NCI-H2196 (cell line): ENCODE results near the gene UBA1.

Source experiments
- DNase-seq: peaks from one replicate; lab custom pipeline; 2025; ENCODE audit not compliant: unreplicated experiment; lab: John Stamatoyannopoulos, UW

The UBA1 gene

DNA sequence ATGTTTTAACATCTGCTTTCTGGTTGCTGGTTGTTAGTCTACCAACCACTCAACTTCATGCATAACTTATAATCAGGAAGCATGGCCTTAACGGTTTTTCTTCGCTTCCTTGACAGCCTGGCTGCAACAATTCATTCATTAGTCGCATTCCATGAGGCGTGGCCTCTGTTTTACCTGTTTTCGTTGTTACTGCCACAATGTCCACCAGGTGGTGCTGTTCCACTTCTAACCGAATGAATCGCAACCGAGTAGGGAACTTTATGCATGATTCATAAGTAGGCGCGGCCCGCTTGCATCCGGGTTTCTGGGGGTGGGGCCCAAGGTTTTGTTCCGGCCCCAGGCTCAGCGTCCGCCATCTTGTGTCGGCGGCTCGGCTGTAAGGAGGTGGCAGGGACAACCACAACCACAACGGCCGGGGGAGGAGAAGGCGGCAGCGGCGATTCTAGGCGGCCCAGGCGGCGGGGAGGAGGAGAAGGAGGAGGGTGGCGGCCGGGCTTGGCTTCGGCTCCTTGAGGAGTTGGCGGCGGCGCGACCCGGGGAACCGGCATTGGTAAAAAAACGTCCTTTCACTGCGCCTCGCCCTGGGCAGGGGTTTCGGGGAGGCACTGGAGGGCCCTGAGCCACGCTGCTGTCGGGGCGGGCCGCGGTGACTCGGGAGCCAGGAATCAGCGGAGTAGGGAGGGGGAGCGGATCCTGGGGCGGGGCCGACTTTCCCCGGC is at the start of gene UBA1:
TSS of gene UBA1 (plus strand) at position 355 of the 719 bp plus-strand sequence. CDS start 4,974 bp downstream, outside the sequence.
- DNase-seq, result peak; percentile 92

DNA sequence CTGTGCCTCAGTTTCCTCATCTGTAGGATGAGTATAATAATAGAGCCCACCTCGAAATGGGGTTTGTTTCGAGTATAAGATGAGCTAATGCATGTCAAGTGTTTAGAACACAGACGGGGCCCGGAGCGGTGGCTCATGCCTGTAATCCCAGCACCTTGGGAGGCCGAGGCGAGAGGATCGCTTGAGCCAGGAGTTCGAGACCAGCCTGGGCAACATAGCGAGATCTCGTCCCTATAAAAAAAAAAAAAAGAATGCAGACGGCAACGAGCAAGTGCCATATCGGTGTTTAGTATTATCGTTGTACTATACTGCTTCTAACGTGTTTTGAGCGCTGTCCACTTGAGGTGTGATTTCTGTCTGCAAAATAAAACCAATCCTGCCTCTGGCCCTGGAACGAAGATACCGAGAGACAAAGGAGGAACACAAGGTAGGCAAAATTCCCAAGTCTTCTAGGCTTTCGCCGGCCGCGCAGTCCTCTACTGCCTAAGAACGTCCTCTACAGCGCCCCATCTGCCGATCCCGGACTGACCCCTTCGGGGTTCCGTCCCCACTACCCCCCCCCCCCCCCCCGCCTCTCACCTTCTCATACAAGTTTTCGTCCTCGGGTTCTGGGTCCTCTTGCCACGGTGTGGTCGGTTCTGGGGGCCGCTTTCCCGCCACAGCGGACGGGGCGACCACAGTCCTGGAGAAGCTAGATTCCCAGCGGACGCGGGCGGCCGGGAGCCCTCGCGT is 49.6 kb upstream of the UBA1 start:
- DNase-seq, result no peak

DNA sequence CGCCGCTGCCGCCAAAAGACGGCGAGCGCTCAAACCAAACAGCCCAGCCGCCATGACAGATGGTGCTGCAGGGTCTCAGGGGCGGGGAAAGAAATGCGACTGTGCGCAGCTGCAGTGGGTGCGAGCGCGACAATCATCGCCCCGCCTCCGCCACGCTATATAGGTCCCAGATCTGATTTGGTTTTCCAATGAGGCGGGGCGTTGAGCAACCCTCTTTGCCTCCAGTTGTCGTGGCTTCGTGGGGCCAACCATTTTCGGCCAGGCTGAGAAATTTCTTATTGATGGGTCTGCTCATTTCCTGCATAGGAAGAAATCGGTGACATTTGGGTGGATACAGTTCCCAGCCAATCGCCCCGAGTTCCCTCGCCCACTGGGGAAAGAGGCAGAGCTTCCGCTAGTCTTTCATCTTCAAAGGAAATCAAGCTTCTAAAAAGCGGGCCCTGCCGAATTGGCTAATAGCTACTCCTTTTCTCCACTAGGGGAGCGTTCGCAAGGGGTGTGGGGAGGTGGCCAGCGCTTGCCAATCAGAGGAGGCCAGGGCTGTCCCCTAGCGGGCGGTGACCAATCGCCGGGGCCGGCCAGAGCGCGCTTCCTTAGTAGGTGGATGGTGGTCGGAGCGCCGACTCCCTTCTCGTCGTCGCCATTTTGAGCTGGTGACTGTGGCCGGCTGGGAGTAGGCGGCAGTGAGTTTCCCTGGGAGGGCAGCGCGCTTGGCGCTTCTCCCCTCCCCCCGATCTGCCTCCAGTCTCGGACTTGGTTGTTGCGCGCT is 48.8 kb upstream of the UBA1 start, which contains the start of the genes NDUFB11 and RBM10:
TSS of gene NDUFB11 (minus strand) at position 77 of the 769 bp plus-strand sequence. CDS start at position 54, 23 bp downstream.
TSS of gene RBM10 (plus strand) at position 596 of the 769 bp plus-strand sequence. CDS start 2,261 bp downstream, outside the sequence.
- peak; percentile 84 for DNase-seq

DNA sequence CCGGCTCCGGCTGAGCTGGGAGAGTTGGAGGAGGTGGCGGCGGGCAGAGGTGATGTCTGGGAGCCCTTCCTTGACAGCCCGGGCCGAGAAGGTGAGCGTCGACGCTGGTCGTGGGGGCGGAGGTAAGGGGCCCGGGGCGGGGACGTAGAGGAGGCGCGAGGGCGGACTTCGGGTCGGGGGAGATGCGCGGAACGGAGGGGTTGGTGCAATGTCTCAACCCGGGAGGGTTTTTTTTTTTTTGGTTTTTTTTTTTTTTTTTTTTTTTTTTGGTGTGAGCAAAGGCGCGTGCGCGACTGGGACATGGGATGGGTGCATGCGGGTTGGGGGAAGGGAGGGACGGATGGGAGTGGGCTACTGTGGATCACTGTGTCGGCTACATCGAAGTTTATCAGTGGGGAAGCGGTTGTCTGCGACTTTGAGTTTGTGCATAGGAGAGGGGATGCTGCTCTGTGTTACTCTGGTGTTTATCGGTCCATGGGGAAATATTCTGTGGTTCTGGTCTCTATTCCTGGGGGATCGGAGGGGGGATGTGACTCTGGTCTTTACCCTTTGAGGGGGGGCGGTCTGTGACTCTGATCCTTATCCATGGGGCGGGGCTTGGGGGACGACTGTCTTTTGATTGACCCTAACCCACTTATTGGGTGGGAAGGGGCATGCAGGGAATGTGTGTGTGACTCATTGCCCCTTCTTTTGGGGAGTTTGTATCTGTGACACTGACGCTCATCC is 48.1 kb upstream of the UBA1 start:
- no peak for DNase-seq

DNA sequence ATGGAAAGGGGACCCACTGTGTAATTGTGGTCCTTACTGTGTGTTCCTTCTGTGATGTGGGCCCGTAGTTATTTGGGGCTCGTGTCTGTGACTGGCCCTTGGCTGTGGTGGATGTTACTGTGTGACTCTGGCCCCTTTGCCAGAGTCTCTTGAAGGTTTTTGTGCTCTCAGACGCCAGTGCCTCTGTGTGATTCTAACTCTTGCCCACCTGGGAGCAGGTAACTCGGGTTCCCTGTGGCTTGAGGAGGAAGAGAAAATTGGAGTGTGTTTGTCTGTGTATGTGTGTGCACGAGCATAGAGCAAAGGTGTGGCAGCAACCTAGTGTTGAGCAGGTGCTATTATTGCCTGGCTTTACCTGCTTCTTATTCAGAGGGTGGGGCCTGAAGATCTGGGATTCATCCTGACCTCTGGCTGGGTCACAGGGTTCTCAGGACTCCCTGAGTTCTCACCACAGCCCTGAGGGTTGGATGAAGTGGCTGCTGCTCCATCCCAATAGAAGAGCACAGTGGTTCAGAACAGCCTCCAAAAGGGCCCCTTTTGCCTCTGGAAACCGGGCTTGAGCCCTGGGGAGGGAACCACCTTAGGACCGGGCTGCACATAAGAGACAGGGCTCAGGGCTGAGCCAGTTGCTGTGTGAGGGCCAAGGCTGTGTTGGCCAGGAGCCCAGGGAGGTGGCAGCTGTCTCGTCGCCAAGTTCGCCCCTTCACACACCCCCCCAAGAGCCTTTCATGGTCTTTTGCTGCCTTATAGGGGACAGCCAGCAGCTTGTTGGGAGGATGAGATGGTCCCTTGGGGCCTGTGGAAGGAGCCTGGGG is 47.3 kb upstream of the UBA1 start:
- DNase-seq, result no peak

DNA sequence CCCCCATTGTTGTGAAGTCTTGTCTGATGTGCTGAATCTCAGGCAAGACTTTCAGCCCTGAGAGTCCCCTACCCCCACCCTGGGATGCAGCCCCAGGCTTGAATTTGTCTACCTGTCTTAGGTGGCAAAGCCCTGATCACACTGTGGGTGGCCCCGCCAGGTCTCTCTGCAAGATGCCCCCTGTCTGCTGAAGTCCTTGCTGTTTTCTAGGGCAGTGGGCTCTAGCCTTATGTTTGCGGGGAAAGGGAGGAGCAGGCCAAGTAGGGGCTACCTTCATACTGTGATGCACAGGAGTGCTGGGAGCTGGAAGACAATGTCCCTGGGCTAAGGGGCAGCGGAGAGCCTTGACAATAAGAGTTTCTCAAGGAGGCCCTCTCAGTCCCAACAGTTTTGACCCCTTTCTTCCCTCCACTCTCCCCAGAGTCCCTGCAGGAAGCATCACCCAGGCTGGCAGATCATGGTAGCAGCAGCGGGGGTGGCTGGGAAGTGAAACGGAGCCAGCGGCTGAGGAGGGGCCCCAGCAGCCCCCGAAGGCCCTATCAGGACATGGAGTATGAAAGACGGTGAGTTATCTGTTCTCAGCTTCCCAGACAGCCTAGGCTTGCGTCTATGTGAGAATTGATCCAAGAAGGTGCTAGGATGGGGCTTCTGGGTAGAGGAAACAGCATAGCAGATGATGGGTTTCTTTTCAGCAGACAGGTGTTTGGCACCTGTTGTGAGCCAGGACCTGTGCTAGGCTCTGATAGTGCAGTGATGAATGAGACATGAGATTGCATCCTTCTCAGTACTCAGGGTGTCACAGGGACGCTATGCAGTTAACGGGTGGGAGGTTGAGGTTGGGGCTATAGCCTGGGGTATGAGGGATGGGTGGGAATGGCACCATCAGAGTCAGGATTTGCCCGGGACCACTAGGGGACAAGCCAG is 46.4 kb upstream of the UBA1 start:
- no peak for DNase-seq

DNA sequence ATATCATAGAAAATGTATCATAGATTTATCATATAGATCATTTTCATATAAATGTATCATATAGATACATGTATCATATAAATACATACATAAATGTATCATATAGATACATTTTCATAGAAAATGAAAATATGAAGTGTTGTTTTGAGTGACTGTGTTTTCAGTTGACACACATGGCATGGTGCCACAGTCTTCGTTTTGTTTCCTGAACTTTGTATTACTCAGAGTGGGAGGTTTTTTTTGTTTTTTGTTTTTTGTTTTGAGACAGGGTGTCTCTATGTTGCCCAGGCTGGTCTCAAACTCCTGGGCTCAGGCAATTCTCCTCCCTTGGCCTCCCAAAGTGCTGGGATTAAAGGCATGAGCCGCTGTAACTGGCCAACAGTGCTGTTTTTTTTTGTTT is 44.7 kb upstream of the UBA1 start:
- DNase-seq, result no peak

DNA sequence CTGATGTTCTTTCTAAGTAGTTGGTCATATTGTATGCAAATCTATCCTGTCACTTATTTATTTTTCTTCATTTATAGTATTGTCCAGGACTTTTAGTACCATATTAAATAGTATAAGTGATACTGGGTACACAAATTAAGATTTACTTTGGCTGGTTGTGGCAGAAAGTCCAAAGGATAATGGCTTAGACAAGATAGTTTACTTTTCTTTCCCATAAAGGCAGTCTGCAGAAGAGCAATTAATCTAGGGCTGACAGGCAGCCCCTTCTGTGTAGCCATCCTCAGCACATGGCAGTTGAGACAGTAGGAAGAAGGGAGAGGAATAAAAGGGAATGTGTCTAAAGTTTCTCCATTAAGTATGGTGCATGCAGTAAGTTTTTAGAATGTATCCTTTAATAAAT is 42.2 kb upstream of the UBA1 start:
- DNase-seq, result no peak

DNA sequence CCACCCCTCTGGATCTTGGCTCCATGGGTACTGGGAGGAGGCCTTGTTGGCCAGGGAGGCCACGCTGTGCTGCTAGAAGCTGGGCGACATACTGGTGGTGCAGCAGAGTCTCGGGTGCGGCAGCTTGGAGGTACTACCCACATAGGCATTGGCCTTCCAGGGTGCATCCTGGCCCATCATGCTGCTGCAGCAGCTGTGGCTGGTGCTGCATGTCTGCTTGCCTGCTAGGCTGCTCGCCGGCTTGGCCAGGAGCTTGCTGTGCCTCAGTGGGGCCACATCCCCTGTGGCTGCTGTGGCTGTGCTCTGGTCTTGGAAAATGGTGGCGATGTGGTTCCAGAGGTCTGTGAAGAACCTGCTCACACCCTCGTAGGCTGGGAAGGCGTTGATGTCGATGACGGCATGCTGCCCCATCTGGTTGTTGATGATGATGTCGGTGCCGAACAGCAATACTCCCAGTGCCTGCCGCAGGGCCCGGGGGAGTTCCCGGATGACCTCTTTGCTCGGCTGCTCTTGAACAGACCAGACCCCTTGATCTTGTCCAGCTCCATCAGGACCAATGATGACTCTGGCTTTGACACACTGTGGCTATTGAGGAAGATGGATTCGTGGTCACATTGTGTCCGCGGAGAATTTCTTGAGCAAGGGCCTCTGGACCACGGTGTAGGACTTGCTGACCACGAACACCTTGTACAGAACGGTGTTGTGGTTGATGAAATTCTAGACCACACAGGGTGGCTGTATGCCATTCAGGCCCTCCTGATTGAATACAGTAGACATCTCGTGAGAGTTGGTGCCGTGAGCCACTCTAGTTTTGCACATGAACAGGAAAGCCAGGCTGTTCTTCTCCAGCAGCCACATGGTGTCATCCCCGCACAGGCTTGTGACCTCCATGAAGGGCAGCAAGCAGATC is 36.8 kb upstream of the UBA1 start:
- no peak for DNase-seq

DNA sequence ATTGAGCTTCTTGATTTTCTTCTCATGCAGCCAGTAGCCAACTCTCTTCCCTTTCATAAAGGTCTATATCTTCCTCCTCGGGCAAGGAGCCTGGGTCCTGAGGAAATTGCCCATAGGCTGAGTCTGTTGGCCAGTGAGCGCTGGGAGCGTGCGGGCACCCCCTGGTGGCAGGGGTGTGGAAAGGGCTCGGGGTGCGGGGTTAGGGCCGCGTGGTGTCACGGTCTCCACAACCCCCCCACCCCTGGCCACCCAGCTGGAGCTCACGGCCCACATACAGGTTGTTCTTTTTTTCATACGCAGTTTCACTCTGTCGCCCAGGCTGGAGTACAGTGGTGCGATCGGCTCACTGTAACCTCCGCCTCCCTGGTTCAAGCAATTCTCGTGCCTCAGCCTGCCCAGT is 35.5 kb upstream of the UBA1 start:
- no peak for DNase-seq

DNA sequence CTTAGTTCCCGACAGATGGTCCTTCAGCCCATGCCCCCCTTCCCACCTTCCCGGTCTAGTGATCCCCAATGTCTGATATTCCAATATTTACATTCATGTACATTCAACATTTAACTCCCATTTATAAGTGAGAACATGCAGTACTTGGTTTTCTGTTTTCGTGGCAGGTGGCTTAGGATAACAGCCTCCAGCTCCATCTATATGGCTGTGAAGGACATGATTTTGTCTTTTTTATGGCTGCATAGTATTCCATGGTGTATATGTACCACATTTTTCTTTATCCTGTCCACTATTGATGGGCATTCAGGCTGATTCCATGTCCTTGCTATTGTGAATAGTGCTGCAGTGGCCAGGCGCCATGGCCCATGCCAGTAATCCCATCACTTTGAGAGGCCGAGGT is 34.8 kb upstream of the UBA1 start:
- DNase-seq, result no peak

DNA sequence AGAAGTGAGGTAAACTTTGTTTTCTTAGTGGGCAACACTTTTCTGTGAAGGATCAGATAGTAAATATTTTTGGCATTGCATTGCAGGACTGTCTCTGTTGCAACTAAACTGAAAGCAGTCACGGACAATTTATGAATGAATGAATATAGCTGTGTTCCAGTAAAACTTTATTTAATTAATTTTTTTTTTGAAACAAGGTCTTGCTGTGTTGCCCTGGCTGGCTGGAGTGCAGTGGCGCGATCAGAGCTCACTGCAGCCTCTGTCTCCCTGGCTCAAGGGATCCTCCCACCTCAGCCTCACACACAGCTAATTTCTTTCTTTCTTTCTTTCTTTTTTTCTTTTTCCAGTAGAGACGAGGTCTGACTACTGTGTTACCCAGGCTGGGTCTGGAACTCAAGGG is 32.8 kb upstream of the UBA1 start:
- no peak for DNase-seq

DNA sequence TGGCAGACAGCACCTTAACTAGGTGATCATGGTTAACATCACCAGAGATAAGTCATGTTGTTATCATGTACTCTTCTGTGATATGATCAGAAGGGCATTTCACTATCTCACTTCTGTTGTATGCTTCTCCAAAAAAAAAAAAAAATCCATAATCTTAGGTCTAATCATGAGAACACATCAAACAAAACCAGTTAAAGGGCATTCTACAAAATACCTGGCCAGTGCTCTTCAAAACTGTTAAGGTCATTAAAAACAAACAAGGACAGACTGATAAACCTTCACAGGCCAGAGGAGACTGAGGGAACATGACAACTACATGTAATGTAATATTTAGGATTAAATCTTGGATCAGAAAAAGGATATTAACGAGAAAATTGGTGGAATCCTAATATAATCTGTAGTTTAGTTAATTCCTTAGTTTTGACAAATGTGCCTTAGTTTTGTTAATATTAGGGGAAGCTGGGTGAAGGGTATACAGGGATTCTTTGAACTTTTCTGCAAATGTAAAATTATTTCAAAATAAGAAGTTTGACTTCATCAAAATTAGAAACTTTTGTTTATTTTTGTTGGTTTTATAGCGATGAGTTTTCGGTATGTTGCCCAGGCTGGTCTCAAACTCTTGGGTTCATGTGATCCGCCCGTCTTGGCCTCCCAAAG is 30.6 kb upstream of the UBA1 start:
- no peak for DNase-seq

DNA sequence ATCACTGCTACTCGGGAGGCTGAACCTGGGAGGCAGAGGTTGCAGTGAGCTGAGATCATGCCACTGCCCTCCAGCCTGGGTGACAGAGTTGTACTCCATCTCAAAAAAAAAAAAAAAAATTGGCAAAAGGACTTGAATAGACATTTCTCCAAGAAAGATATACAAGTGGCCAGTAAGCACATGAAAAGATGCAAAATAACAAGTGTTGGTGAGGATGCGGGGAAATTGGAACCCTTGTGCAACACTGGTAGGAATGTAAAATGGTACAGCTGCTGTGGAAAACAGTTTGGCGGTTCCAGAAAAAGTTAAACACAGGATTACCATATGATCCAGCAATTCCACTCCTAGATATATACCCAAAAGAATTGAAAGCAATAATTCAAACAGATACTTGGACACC is 29.2 kb upstream of the UBA1 start:
- DNase-seq, result no peak

DNA sequence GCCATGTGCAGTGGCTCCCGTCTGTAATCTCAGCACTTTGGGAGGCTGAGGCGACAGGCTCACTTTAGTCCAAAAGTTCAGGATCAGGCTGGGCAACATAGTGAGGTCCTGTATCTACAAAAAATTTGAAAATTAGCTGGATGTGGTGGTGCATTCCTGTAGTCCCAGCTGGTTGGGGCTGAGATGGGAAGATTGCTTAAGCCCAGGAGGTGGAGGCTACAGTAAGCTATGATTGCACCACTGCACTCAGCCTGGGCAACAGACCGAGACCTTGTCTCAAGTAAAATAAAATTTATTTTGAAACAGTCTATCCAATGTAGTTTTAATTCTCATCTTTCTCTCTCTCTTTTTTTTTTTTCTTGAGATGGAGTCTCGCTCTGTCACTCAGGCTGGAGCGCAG is 27.5 kb upstream of the UBA1 start:
- DNase-seq, result no peak

DNA sequence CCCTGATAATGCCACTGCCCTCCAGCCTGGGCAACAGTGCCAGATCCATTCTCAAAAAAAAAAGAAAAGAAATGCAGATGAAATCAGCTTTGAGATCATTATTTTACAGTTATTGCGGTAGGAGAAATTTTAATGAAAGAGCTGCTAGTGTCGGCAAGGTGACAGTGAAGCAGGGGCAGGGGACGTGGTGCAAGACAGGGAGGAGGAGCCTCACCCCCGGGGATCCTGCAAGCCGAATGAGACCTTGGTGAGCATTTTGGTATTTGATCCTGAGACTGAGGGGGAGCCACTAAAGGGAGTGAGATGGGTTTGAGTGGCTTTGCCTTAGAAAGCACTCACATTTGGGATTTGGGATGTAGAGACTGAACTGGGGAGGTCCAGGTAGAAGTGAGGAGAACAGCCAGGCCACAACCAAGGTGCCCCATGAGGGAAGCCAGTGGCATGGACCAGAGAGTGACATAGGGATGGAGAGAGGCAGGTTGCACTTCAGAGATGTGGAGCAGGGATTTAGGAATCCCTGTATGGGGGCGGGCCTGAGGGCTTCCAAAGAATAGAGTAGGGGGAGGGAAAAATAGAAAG is 25.0 kb upstream of the UBA1 start:
- DNase-seq, result no peak

DNA sequence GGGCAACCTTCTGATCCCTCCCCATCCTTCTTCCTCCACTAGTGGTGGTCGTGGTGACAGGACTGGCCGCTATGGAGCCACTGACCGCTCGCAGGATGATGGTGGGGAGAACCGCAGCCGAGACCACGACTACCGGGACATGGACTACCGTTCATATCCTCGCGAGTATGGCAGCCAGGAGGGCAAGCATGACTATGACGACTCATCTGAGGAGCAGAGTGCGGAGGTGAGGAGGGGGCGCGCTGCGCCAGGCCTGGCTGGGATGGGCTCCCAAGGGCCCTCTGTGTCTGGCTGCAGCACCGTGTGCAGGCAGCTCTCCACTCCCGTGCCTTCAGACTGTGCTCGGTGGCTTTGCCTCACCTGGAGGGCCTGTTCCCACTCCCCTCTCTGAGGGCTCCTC is 24.4 kb upstream of the UBA1 start:
- DNase-seq, result no peak
